B cell (primary cell): Measurements from ENCODE around the gene FBLN5. TPM values are rescaled to one million over a fixed set of nuclear protein-coding genes. Genes with fewer than 3 reads are reported as not detected.

Experiments
- ATAC-seq: fragments of 200-7000 bp; cut with Tn5 transposase; one replicate; pipeline ENCODE4 v1.10.0; 2021; ENCODE audit warnings: low read depth, mild to moderate bottlenecking, moderate number of reproducible peaks, moderate library complexity
- CTCF ChIA-PET: fragments of 350-600 bp; sonication (Branson Sonifier 250); formaldehyde crosslinking; loops from one replicate; lab custom pipeline; 2021; ENCODE audit warnings: antibody characterized with exemption, inconsistent platforms; lab: Charles Lee
- POLR2A ChIA-PET: fragments of 350-600 bp; sonication (Branson Sonifier 250); formaldehyde crosslinking; loops from one replicate; lab custom pipeline; 2021; ENCODE audit warnings: antibody characterized with exemption; lab: Charles Lee
- DNase-seq: peaks from one replicate; pipeline ENCODE4 v3.0.0; 2013
- H2AFZ ChIP-seq: 2 replicates; pipeline ENCODE4 v1.6.1; 2012; ENCODE audit warnings: mild to moderate bottlenecking, low read depth, low read length; ENCODE audit not compliant: insufficient read depth, poor library complexity, severe bottlenecking
- H3K27ac ChIP-seq, 2 donors: 1 replicate in 1 of 2; 2 replicates in 1 of 2; pipeline ENCODE4 v1.5.1; 2012 to 2013; ENCODE audit warnings: low read length in 2 of 2, mild to moderate bottlenecking in 2 of 2, moderate library complexity in 1 of 2
- H3K27me3 ChIP-seq, 4 experiments: fragments of 200-600 bp in 1 of 4; sonication (generic) in 1 of 4; replicated peaks in 1 of 4; 1 replicate in 2 of 4; 2 replicates in 2 of 4; pipeline versions ENCODE4 v1.6.1 to v1.7.0; 2013 to 2016; ENCODE audit warnings: low read length in 3 of 4, mild to moderate bottlenecking in 2 of 4, mixed read lengths in 1 of 4, moderate library complexity in 1 of 4; ENCODE audit not compliant: insufficient read depth in 4 of 4, control insufficient read depth in 3 of 4; ENCODE audit errors: control extremely low read depth in 1 of 4
- H3K36me3 ChIP-seq, 2 experiments: replicated peaks in 1 of 2; 1 replicate in 1 of 2; 2 replicates in 1 of 2; pipeline versions ENCODE4 v1.6.1 to v1.7.1; 2013; ENCODE audit warnings: low read length in 1 of 2; ENCODE audit not compliant: insufficient read depth in 2 of 2, control insufficient read depth in 1 of 2; ENCODE audit errors: control extremely low read depth in 1 of 2, extremely low read depth in 1 of 2
- H3K4me1 ChIP-seq, 2 donors: fragments of 200-600 bp in 1 of 2; sonication (generic) in 1 of 2; 1 replicate in 1 of 2; 2 replicates in 1 of 2; pipeline versions ENCODE4 v1.5.1 to v1.6.1; 2013 to 2017; ENCODE audit warnings: low read length in 2 of 2; ENCODE audit not compliant: control insufficient read depth in 2 of 2, insufficient read depth in 2 of 2
- H3K4me2 ChIP-seq: replicated peaks from 2 replicates; pipeline ENCODE3; 2012; ENCODE audit warnings: mild to moderate bottlenecking, low read depth, low read length; ENCODE audit not compliant: poor library complexity, severe bottlenecking
- H3K4me3 ChIP-seq, 5 experiments: fragments of 200-600 bp in 1 of 5; sonication (generic) in 1 of 5; 1 replicate in 3 of 5; 2 replicates in 2 of 5; pipeline versions ENCODE4 v1.5.1 to v1.7.0; 2011 to 2016; ENCODE audit warnings: low read length in 4 of 5, mild to moderate bottlenecking in 4 of 5, low read depth in 2 of 5, control low read depth in 1 of 5, moderate library complexity in 1 of 5; ENCODE audit not compliant: insufficient read depth in 1 of 5; ENCODE audit errors: control extremely low read depth in 1 of 5, extremely low read depth in 1 of 5
- H3K79me2 ChIP-seq: fragments of 200-600 bp; sonication (generic); one replicate; pipeline ENCODE4 v1.6.0; 2016; ENCODE audit warnings: low read length; ENCODE audit not compliant: control insufficient read depth, insufficient read depth
- H3K9ac ChIP-seq: fragments of 200-600 bp; sonication (generic); 2 replicates; pipeline ENCODE4 v1.6.1; 2017; ENCODE audit warnings: mild to moderate bottlenecking, low read length, moderate library complexity
- H3K9me3 ChIP-seq, 3 donors: one replicate each; pipeline versions ENCODE4 v1.6.1 to v1.7.1; 2013; ENCODE audit warnings: low read length in 2 of 3; ENCODE audit not compliant: control insufficient read depth in 2 of 3, insufficient read depth in 1 of 3; ENCODE audit errors: control extremely low read depth in 1 of 3
- H4K20me1 ChIP-seq: 2 replicates; pipeline ENCODE4 v1.6.0; 2012; ENCODE audit warnings: mild to moderate bottlenecking, low read length; ENCODE audit not compliant: insufficient read depth, control insufficient read depth, poor library complexity, severe bottlenecking
- H3K27ac Mint-ChIP-seq: one replicate; pipeline ENCODE4 v1.8.0; 2021; ENCODE audit warnings: mixed read lengths
- H3K27me3 Mint-ChIP-seq: one replicate; pipeline ENCODE4 v1.8.0; 2021; ENCODE audit warnings: mixed read lengths
- H3K4me1 Mint-ChIP-seq: one replicate; pipeline ENCODE4 v1.8.0; 2021; ENCODE audit warnings: mixed read lengths
- H3K4me3 Mint-ChIP-seq: one replicate; pipeline ENCODE4 v1.8.0; 2021; ENCODE audit warnings: mixed read lengths
- H3K9me3 Mint-ChIP-seq: one replicate; pipeline ENCODE4 v1.8.0; 2022; ENCODE audit warnings: mixed read lengths; ENCODE audit not compliant: insufficient read depth
- CTCF ChIP-seq: fragments of 200-600 bp; IDR thresholded peaks from one replicate; pipeline ENCODE4 v1.8.0; 2022; ENCODE audit warnings: antibody characterized with exemption, mild to moderate bottlenecking
- EZH2 ChIP-seq: IDR thresholded peaks from 2 replicates; pipeline ENCODE4 v1.6.1; 2012; ENCODE audit warnings: borderline replicate concordance, low read depth, mild to moderate bottlenecking, moderate library complexity, low read length; ENCODE audit not compliant: insufficient read depth, poor library complexity, severe bottlenecking
- WGBS: methylation state at CpG from one replicate; pipeline ENCODE4 v1.1.5; 2013; ENCODE audit warnings: missing lambda C conversion rate; ENCODE audit not compliant: insufficient coverage; 5-methylcytosine and 5-hydroxymethylcytosine counted together
- intact Hi-C: fragments of 100-400 bp; cut with micrococcal nuclease; formaldehyde crosslinking; loops from one replicate; pipeline ENCODE4 v1.10.0; 2022
- polyA plus RNA-seq: library from polyadenylated mRNA; depleted of rRNA; stranded (reverse); fragments of >200 nt; gene quantifications from 2 replicates; pipeline ENCODE4 v1.2.3, GENCODE V29; 2012
- total RNA-seq, 2 donors: library from RNA; stranded (reverse); fragments of 120-200 nt in 1 of 2; gene quantifications; 1 replicate in 1 of 2; 2 replicates in 1 of 2; pipeline versions ENCODE4 v1.2.3 to v1.2.4, GENCODE V29; 2013 to 2022

The FBLN5 gene
- total and polyA plus RNA-seq, 2 donors (not counting 1 experiment from before 2014, with no cell fraction given) = 0.31 to 0.37 TPM

GRCh38 chr14:91942128-91942527 lies 5.4 kb downstream of the FBLN5 start:
- peaks cover 0 to 25% (median 16%) of the 10 kb centered on the region in 4 experiments for H3K27me3 ChIP-seq
- no peak overlapping the region for H3K27ac Mint-ChIP-seq
- H3K9me3 Mint-ChIP-seq = no peaks in the 10 kb centered on the region
- no peak for TF ChIP-seq CTCF
- TF ChIP-seq EZH2 = no peak
- no peaks in the 10 kb centered on the region for H3K9me3 ChIP-seq
- intact Hi-C loops = no loop called here
- H3K27me3 Mint-ChIP-seq = peaks cover 35% of the 10 kb centered on the region
- DNase-seq (no peak), ATAC-seq (no peak)
- H3K9ac ChIP-seq = no peak overlapping the region
- ChIA-PET CTCF (no interaction called here), POLR2A (no interaction called here)
- no peak overlapping the region for H2AFZ ChIP-seq
- H3K4me3 Mint-ChIP-seq = no peak overlapping the region
- H3K4me3 ChIP-seq = no peak overlapping the region
- no peaks in the 10 kb centered on the region for H4K20me1 ChIP-seq
- H3K4me1 ChIP-seq = peaks cover 6 to 9% of the 10 kb centered on the region in 2 donors
- no peaks in the 10 kb centered on the region for H3K36me3 ChIP-seq
- H3K79me2 ChIP-seq = no peaks in the 10 kb centered on the region
- no peak overlapping the region for H3K27ac ChIP-seq
- WGBS = no CpG with 5 or more reads among the region's 1 CpG
- H3K4me2 ChIP-seq = no peak overlapping the region
- H3K4me1 Mint-ChIP-seq = peaks cover 8% of the 10 kb centered on the region

GRCh38 chr14:91940209-91940608 lies 7.3 kb downstream of the FBLN5 start:
- no peak overlapping the region for H3K4me3 ChIP-seq
- H4K20me1 ChIP-seq = no peaks in the 10 kb centered on the region
- ChIA-PET POLR2A (no interaction called here), CTCF (no interaction called here)
- no peak overlapping the region for H3K27ac ChIP-seq
- no peaks in the 10 kb centered on the region for H3K79me2 ChIP-seq
- H3K9me3 Mint-ChIP-seq = no peaks in the 10 kb centered on the region
- WGBS = no CpG with 5 or more reads among the region's 3 CpGs
- no peak for ATAC-seq
- H3K4me1 ChIP-seq = no peaks in the 10 kb centered on the region
- H3K27ac Mint-ChIP-seq = no peak overlapping the region
- no peaks in the 10 kb centered on the region for H3K9me3 ChIP-seq
- H3K27me3 ChIP-seq = peaks cover 0 to 8% (median 2%) of the 10 kb centered on the region in 4 experiments
- TF ChIP-seq CTCF = no peak
- TF ChIP-seq EZH2 = no peak
- H3K4me3 Mint-ChIP-seq = no peak overlapping the region
- no peak for DNase-seq
- H3K36me3 ChIP-seq = no peaks in the 10 kb centered on the region
- peaks cover 19% of the 10 kb centered on the region for H3K27me3 Mint-ChIP-seq
- no peak overlapping the region for H3K4me2 ChIP-seq
- H2AFZ ChIP-seq = no peak overlapping the region
- no peak overlapping the region for H3K9ac ChIP-seq
- H3K4me1 Mint-ChIP-seq = no peaks in the 10 kb centered on the region
- intact Hi-C loops = no loop called here
